ENCODE measurements around the gene SLC9A5.

Gene SLC9A5

DNA sequence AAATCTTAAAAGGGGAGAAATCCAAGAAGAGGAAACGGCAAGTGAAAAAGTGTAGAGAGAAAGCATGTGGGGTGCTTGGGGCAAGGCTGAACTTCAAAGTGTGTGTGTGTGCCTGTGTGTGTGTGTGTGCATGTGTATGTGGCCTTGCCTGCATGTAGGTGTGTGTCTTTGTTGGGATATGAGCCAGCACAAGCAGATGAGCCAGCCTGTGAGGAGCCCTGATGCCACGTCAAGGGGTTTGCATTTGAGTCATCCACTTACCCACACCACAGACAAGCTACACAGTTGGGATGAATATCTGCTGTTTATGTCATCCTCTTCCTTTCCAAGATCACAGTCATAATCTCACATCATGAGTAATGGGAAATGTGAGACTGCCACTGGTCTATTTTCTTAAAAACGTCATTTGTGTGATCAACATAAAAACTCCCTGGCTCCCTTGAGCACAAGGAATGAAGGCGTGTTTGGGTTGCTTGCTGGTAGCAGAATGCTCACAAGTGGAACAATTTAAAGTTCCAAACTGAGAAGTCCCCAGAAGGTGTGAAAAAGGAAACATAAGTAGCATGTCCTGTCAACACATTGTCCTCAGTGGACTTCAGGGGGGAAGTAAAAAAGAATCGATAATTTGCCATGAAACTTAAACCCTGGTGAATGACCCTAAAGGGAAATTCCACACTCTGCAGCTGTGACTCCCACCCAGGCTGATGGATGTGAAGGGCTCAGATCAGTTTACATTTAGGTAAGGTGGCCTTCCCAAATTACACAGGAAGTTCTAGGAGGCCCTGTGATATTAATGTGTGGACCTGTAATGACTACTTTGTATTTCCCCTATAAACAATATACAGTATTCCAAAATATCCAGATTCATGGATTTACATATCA, 63.1 kb downstream of the SLC9A5 start:
- no peak for DNase-seq (ENCODE audit: low spot score)

DNA sequence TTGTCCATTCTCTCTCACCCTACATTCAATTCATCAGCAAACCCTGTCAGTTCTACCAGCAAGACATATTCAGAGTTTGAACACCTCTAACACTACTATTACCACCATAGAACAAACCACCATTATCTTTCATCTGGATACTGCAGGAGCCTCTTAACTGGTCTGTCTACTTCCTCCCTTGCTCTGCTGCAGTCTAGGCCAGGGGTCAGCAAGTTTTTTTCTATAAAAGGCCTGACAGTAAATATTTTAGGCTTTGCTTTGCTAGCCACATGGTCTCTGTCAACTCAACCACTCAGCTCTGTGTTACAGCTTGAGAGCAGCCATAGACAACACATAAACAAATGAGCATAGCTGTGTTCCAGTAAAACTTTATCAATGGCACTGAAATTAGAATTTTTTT, 63.9 kb downstream of the SLC9A5 start:
- no peak for DNase-seq (ENCODE audit: low spot score)

DNA sequence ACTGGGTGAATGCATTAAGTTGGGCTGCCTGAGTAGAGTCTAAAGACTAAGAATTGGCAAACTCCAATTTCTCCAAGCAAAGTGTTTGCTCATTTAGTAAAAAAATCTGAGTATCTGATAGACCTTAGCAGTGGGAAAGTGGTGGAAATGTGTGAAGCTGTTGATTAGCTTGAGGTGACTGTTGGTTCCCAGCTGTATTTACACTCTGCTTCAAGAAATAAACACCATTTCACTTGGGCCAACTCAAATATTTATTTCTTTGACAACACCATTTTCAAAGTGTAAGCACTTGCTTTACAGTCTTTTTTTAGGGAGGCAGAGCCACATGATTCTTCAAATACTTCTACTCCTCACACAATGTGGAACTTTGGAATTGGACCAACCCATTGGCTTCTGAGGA, 69.1 kb downstream of the SLC9A5 start:
- no peak for DNase-seq (ENCODE audit: low spot score)
